Activated T-cell treated with anti-CD3 and anti-CD28 coated beads for 4 hours (primary cell): ENCODE results near the gene DNAJB12.
A peak's percentile ranks its signal among the peaks of the same experiment; 100 is the strongest.
"Not testable (repeated sequence)": the region's sequence is repeated elsewhere in the genome, so short reads cannot be mapped to it uniquely, and the experiment has no call there.

Source experiments
- DNase-seq: peaks from one replicate; pipeline ENCODE4 v3.0.0-alpha.2; 2020

The DNAJB12 gene

GRCh38 chr10:72353028-72353964 lies 1.4 kb downstream of the DNAJB12 start:
- no peak for DNase-seq

- no peak for DNase-seq
Observed at GRCh38 chr10:72351479-72351878, 3.2 kb downstream of the DNAJB12 start.

GRCh38 chr10:72349438-72349837 lies 5.3 kb downstream of the DNAJB12 start:
- DNase-seq: no peak

- no peak for DNase-seq
Observed at GRCh38 chr10:72348282-72348681, 6.4 kb downstream of the DNAJB12 start.

- not testable (repeated sequence) for DNase-seq
Observed at GRCh38 chr10:72346117-72346516, 8.6 kb downstream of the DNAJB12 start.

GRCh38 chr10:72344932-72345331 lies 9.8 kb downstream of the DNAJB12 start:
- no peak for DNase-seq

GRCh38 chr10:72342911-72343310 lies 11.8 kb downstream of the DNAJB12 start:
- no peak for DNase-seq

- DNase-seq: peak; percentile 67
Observed at GRCh38 chr10:72340510-72341261, 14.0 kb downstream of the DNAJB12 start.

- no peak for DNase-seq
Observed at GRCh38 chr10:72338180-72338579, 16.5 kb downstream of the DNAJB12 start.

GRCh38 chr10:72337722-72338121 lies 17.0 kb downstream of the DNAJB12 start:
- no peak for DNase-seq

- DNase-seq: peak; percentile 58
Observed at GRCh38 chr10:72337039-72337629, 17.6 kb downstream of the DNAJB12 start.

- no peak for DNase-seq
Observed at GRCh38 chr10:72336259-72337038, 18.3 kb downstream of the DNAJB12 start.

- no peak for DNase-seq
Observed at GRCh38 chr10:72335394-72336258, 19.1 kb downstream of the DNAJB12 start.

GRCh38 chr10:72334825-72335393 lies 19.8 kb downstream of the DNAJB12 start:
- peak; percentile 49 for DNase-seq

GRCh38 chr10:72334196-72334824 lies 20.4 kb downstream of the DNAJB12 start:
- no peak for DNase-seq

GRCh38 chr10:72333112-72334015 lies 21.4 kb downstream of the DNAJB12 start:
- no peak for DNase-seq

- no peak for DNase-seq
Observed at GRCh38 chr10:72332423-72333111, 22.2 kb downstream of the DNAJB12 start.

- peak; percentile 69 for DNase-seq
Observed at GRCh38 chr10:72331575-72332422, 22.9 kb downstream of the DNAJB12 start.
